Endothelial cell of umbilical vein (primary cell): ENCODE measurements around the gene PRDM16. TPM values are rescaled to one million over a fixed set of nuclear protein-coding genes. Genes with fewer than 3 reads are reported as not detected.

Experiments used
- BruUV-seq: library from RNA; stranded (reverse); fragments of 400-500 nt; replicated peaks from 2 replicates; lab custom pipeline; 2021; lab: Mats Ljungman, UMichigan
- CTCF ChIA-PET: fragments of 300-600, 350-600 bp; sonication (Branson Sonifier 250); formaldehyde crosslinking; loops from one replicate; lab custom pipeline; 2021; ENCODE audit warnings: antibody characterized with exemption, inconsistent platforms; lab: Charles Lee
- POLR2A ChIA-PET: fragments of 300-600, 350-600 bp; sonication (Branson Sonifier 250); formaldehyde crosslinking; loops from one replicate; lab custom pipeline; 2021; ENCODE audit warnings: antibody characterized with exemption, inconsistent platforms; lab: Charles Lee
- DNase-seq: peaks from one replicate; pipeline ENCODE4 v3.0.0-alpha.2; 2011; ENCODE audit warnings: low read depth, low spot score
- FAIRE-seq: peaks from 2 replicates; lab custom pipeline; 2011; peaks lifted over from hg19 to GRCh38; lab: Jason Lieb, UNC
- H2AFZ ChIP-seq: 2 replicates; pipeline ENCODE4 v1.6.0; 2012; ENCODE audit warnings: low read depth, low read length, control low read depth, inconsistent platforms
- H3K27ac ChIP-seq: 2 replicates; pipeline ENCODE4 v1.5.1; 2011; ENCODE audit warnings: low read depth, mild to moderate bottlenecking, control low read depth, low read length, moderate library complexity; ENCODE audit not compliant: insufficient read depth
- H3K27me3 ChIP-seq, 2 experiments: 2 replicates each; pipeline versions ENCODE4 v1.6.0 to v1.6.1; 2011; ENCODE audit warnings: low read length in 2 of 2, mixed read lengths in 1 of 2; ENCODE audit not compliant: control insufficient read depth in 2 of 2, insufficient read depth in 2 of 2
- H3K36me3 ChIP-seq, 2 experiments: 2 replicates in 1 of 2; 3 replicates in 1 of 2; pipeline ENCODE4 v1.5.1; 2011; ENCODE audit warnings: low read length in 2 of 2, mild to moderate bottlenecking in 1 of 2, moderate library complexity in 1 of 2; ENCODE audit not compliant: control insufficient read depth in 2 of 2, insufficient read depth in 2 of 2; ENCODE audit errors: extremely low read depth in 1 of 2
- H3K4me1 ChIP-seq: 3 replicates; pipeline ENCODE4 v1.5.1; 2011; ENCODE audit warnings: mild to moderate bottlenecking, low read length; ENCODE audit not compliant: control insufficient read depth, insufficient read depth; ENCODE audit errors: extremely low read depth
- H3K4me2 ChIP-seq: 2 replicates; pipeline ENCODE4 v1.6.1; 2011; ENCODE audit warnings: low read length, control low read depth, mixed read lengths; ENCODE audit not compliant: insufficient read depth
- H3K4me3 ChIP-seq, 3 experiments: fragments of 200-600 bp in 1 of 3; sonication (generic), shearing (Covaris generic) in 1 of 3; replicated peaks in 1 of 3; 2 replicates each; pipeline ENCODE4 v1.5.1; 2011 to 2016; ENCODE audit warnings: control low read depth in 3 of 3, low read length in 3 of 3, mild to moderate bottlenecking in 2 of 3, inconsistent platforms in 1 of 3, low read depth in 1 of 3, moderate library complexity in 1 of 3; ENCODE audit not compliant: insufficient read depth in 1 of 3
- H3K79me2 ChIP-seq: 2 replicates; pipeline ENCODE4 v1.6.0; 2012; ENCODE audit warnings: low read length, inconsistent platforms; ENCODE audit not compliant: control insufficient read depth, insufficient read depth
- H3K9ac ChIP-seq: replicated peaks from 2 replicates; pipeline ENCODE3; 2011; ENCODE audit warnings: low read length, control low read depth; ENCODE audit not compliant: insufficient read depth; ENCODE audit errors: extremely low read depth
- H3K9me1 ChIP-seq: replicated peaks from 3 replicates; pipeline ENCODE4 v1.6.0; 2011; ENCODE audit warnings: mild to moderate bottlenecking, low read length; ENCODE audit not compliant: control insufficient read depth, insufficient read depth; ENCODE audit errors: extremely low read depth
- H3K9me3 ChIP-seq: replicated peaks from 2 replicates; pipeline ENCODE4 v1.5.1; 2012; ENCODE audit warnings: low read length, inconsistent platforms; ENCODE audit not compliant: control insufficient read depth, insufficient read depth
- H4K20me1 ChIP-seq: replicated peaks from 2 replicates; pipeline ENCODE3; 2011; ENCODE audit warnings: mild to moderate bottlenecking, low read length; ENCODE audit not compliant: control insufficient read depth, insufficient read depth; ENCODE audit errors: extremely low read depth
- EZH2 ChIP-seq: IDR thresholded peaks from 2 replicates; pipeline ENCODE4 v1.6.1; 2012; ENCODE audit warnings: borderline replicate concordance, low read depth, mild to moderate bottlenecking, moderate library complexity, low read length, inconsistent platforms; ENCODE audit not compliant: severe bottlenecking
- FOS ChIP-seq: IDR thresholded peaks from 2 replicates; pipeline ENCODE4 v1.6.1; 2011; ENCODE audit warnings: mild to moderate bottlenecking, low read length, moderate library complexity, borderline replicate concordance; ENCODE audit not compliant: insufficient read depth
- GATA2 ChIP-seq: IDR thresholded peaks from 2 replicates; pipeline ENCODE4 v1.7.0; 2011; ENCODE audit warnings: low read depth, mild to moderate bottlenecking, moderate library complexity, mixed read lengths, low read length; ENCODE audit not compliant: insufficient read length, insufficient read depth
- MYC ChIP-seq: IDR thresholded peaks from one replicate; pipeline ENCODE4 v1.6.1; 2011; ENCODE audit warnings: mild to moderate bottlenecking, low read depth, low read length
- POLR2AphosphoS5 ChIP-seq: IDR thresholded peaks from 2 replicates; pipeline ENCODE4 v1.6.1; 2012; ENCODE audit warnings: low read depth, mild to moderate bottlenecking, control low read depth, low read length, moderate library complexity; ENCODE audit not compliant: insufficient read depth
- dilution Hi-C: fragments of 300-500 bp; cut with MboI; formaldehyde crosslinking; loops from one replicate; pipeline ENCODE4 v1.15.0; 2019; ENCODE audit warnings: low sequenced_read_pairs; ENCODE audit not compliant: extremely low pct_ligation_motif_present
- intact Hi-C: fragments of 100-400 bp; cut with micrococcal nuclease; formaldehyde crosslinking; loops from one replicate; pipeline ENCODE4 v1.10.0; 2022
- polyA plus RNA-seq, 4 experiments: library from polyadenylated mRNA; depleted of rRNA in 3 of 4; stranded (reverse) in 3 of 4; unstranded in 1 of 4; fragments of >200 nt; gene quantifications; 2 replicates each; pipeline versions ENCODE4 v1.2.1 to v1.2.3, GENCODE V29; 2011 to 2012; ENCODE audit warnings: missing spikeins in 1 of 4
- total RNA-seq: library from RNA; stranded (reverse); gene quantifications from 2 replicates; pipeline ENCODE4 v1.2.3, GENCODE V29; 2021
- TF ChIP-seq, protein P1 (sequence below), 2 donors: IDR thresholded peaks; 1 replicate in 1 of 2; 2 replicates in 1 of 2; pipeline ENCODE4 v1.5.1; 2011; ENCODE audit warnings: low read length in 2 of 2, mild to moderate bottlenecking in 2 of 2, moderate library complexity in 2 of 2, control low read depth in 1 of 2, inconsistent platforms in 1 of 2, low read depth in 1 of 2; ENCODE audit not compliant: insufficient read depth in 1 of 2; ENCODE audit errors: extremely low read depth in 1 of 2

Gene PRDM16
- total and polyA plus RNA-seq, 2 donors (not counting 3 experiments of a cell fraction or from before 2014, with no cell fraction given), result not detected

DNA sequence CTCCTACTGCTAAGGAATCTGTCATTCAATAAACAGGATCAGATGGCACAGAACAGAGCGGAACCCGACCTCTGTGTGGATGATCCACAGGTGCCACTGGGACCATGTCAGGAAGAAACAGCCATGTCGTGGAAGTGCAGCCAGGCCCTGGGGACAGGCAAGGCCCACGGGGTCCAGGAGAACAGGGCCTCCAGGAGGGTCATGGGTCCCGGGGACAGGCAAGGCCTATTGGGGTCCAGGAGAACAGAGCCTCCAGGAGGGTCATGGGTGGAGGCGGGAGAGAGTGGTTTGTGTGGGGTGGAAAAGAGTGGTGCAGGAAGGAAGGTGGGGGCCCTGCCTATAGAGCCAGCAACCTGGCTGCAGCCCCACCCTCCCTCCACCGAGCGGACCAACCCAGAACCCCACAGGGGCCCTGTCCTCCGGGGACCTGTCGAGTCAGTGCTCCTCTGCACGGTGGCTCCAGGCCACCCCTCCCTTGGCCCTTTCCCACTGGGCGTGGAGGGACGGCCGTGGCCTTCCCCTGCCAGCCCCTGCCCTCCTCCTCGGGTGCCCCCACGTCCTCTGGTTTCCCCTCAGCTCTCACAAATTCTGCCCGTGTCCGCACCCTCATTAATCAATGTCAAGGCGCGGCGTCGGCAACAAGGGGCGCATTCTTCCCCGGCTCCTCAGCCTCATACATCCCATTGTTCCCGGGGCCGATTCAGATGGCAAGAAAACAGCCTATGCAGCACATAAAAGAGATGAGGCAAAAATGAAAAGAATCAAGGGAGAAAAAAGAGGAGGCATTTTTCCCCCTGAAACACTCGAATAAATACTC, 146.4 kb downstream of the PRDM16 start:
- dilution Hi-C loops, result no loop called here
- no peaks in the 10 kb centered on the region for H3K27me3 ChIP-seq
- H3K79me2 ChIP-seq, result no peaks in the 10 kb centered on the region
- H3K9me3 ChIP-seq, result no peaks in the 10 kb centered on the region
- FAIRE-seq, result no peak
- H3K27ac ChIP-seq, result no peak overlapping the region
- H4K20me1 ChIP-seq, result no peaks in the 10 kb centered on the region
- no peak overlapping the region for H3K4me2 ChIP-seq
- no peak for DNase-seq
- no peak for TF ChIP-seq GATA2
- TF ChIP-seq, protein P1, sequence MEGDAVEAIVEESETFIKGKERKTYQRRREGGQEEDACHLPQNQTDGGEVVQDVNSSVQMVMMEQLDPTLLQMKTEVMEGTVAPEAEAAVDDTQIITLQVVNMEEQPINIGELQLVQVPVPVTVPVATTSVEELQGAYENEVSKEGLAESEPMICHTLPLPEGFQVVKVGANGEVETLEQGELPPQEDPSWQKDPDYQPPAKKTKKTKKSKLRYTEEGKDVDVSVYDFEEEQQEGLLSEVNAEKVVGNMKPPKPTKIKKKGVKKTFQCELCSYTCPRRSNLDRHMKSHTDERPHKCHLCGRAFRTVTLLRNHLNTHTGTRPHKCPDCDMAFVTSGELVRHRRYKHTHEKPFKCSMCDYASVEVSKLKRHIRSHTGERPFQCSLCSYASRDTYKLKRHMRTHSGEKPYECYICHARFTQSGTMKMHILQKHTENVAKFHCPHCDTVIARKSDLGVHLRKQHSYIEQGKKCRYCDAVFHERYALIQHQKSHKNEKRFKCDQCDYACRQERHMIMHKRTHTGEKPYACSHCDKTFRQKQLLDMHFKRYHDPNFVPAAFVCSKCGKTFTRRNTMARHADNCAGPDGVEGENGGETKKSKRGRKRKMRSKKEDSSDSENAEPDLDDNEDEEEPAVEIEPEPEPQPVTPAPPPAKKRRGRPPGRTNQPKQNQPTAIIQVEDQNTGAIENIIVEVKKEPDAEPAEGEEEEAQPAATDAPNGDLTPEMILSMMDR (IDR thresholded peaks at IDR 0.05; ENCODE audit: extremely low read depth in 1 of 2, insufficient read depth in 1 of 2, low read depth in 1 of 2, low read length in 2 of 2), result no peak
- TF ChIP-seq MYC, result no peak
- no peak for TF ChIP-seq EZH2
- no peak for TF ChIP-seq POLR2AphosphoS5
- TF ChIP-seq FOS, result no peak
- H3K4me3 ChIP-seq, result no peak overlapping the region
- intact Hi-C loops, result no loop called here
- ChIA-PET CTCF (no interaction called here), POLR2A (no interaction called here)
- H3K9ac ChIP-seq, result no peak overlapping the region
- H3K9me1 ChIP-seq, result no peaks in the 10 kb centered on the region
- BruUV-seq, result no TSS peak
- no peak overlapping the region for H2AFZ ChIP-seq
- H3K4me1 ChIP-seq, result no peaks in the 10 kb centered on the region
- H3K36me3 ChIP-seq, result no peaks in the 10 kb centered on the region
